ENCODE results near the gene DEAF1. TPM values are rescaled to one million over a fixed set of nuclear protein-coding genes. Genes with fewer than 3 reads are reported as not detected.

Gene DEAF1
- total RNA-seq, 1 experiment from 2014 or later, result 33.9 TPM

DNA sequence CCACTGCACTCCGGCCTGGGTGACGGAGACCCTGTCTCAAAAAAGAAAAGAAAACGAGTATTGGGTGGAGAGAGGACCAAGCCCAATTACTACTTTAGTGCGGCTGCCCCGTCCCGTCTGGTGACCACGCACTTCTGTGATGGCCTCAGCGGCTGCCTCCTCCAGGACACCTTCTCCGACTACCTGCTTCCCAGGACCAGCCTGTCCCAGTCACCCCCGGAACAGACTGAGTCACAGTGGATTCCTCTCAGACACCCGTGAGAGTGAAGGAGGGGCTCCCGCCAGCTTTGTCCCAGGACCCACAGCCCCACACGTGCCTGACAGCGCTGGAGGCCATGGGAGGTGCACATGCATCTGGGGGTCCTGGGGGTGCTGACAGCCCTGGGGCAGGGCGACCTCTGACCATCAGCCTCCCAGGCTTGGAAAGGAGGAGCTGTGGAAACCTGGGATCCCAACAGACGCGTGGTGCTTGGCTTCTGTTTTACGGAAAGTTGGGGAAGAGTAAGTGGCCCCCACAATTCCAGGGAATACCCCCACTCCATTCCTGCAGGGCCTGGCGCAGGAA lies 53.1 kb downstream of the DEAF1 start:
- no peaks in the 10 kb centered on the region for H3K9me2 ChIP-seq (ENCODE audit: insufficient read depth)
- CTCF ChIA-PET, result no interaction called here
- no peak overlapping the region for H3K27ac ChIP-seq (ENCODE audit: low read depth, low read length)
- H3K9me3 ChIP-seq (ENCODE audit: control insufficient read depth in 1 of 2, insufficient read depth in 1 of 2, low read depth in 1 of 2, low read length in 2 of 2), result no peaks in the 10 kb centered on the region
- POLR2A ChIA-PET, result no interaction called here
- no peak overlapping the region for H3K9ac ChIP-seq (ENCODE audit: low read length)
- TF ChIP-seq JUND (IDR thresholded peaks at IDR 0.05) (no peak), RAD21 (IDR thresholded peaks at IDR 0.05; ENCODE audit: low read depth) (no peak), EGR1 (IDR thresholded peaks at IDR 0.05; ENCODE audit: low read depth) (no peak)
- TF ChIP-seq, protein P1, sequence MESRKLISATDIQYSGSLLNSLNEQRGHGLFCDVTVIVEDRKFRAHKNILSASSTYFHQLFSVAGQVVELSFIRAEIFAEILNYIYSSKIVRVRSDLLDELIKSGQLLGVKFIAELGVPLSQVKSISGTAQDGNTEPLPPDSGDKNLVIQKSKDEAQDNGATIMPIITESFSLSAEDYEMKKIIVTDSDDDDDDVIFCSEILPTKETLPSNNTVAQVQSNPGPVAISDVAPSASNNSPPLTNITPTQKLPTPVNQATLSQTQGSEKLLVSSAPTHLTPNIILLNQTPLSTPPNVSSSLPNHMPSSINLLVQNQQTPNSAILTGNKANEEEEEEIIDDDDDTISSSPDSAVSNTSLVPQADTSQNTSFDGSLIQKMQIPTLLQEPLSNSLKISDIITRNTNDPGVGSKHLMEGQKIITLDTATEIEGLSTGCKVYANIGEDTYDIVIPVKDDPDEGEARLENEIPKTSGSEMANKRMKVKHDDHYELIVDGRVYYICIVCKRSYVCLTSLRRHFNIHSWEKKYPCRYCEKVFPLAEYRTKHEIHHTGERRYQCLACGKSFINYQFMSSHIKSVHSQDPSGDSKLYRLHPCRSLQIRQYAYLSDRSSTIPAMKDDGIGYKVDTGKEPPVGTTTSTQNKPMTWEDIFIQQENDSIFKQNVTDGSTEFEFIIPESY (IDR thresholded peaks at IDR 0.05; ENCODE audit: extremely low read depth, insufficient replicate concordance, low read length), result no peak
- H4K20me1 ChIP-seq (ENCODE audit: insufficient read depth), result no peaks in the 10 kb centered on the region
- intact Hi-C loops (cut with micrococcal nuclease), result no loop called here
- ATAC-seq (no peak), DNase-seq (ENCODE audit: low read depth, low spot score) (no peak)
- H3K79me2 ChIP-seq (ENCODE audit: insufficient read depth, low read length), result no peaks in the 10 kb centered on the region
- no peak overlapping the region for H2AFZ ChIP-seq (ENCODE audit: low read depth, low read length, poor library complexity, severe bottlenecking)
- H3K4me3 ChIP-seq (replicated peaks in 1 of 2; ENCODE audit: low read depth in 1 of 2, low read length in 2 of 2), result no peak overlapping the region
- RAD21 ChIA-PET (ENCODE audit: low non-redundant PET in 1 of 2, low total read pairs in 2 of 2, uncharacterized antibody in 2 of 2, unreplicated experiment in 2 of 2), result no interaction called here
- no TSS peak for BruUV-seq (replicated peaks)
- H3K36me3 ChIP-seq (ENCODE audit: control insufficient read depth in 1 of 2, insufficient read depth in 2 of 2, low read length in 2 of 2), result no peaks in the 10 kb centered on the region; a peak in 1 of 4 replicates
- H3K27me3 ChIP-seq (ENCODE audit: insufficient read depth, low read length), result no peaks in the 10 kb centered on the region
- no peaks in the 10 kb centered on the region for H3K4me1 ChIP-seq (ENCODE audit: control insufficient read depth in 1 of 2, insufficient read depth in 2 of 2, low read length in 2 of 2)
- no peak overlapping the region for H3K4me2 ChIP-seq (ENCODE audit: low read length)

DNA sequence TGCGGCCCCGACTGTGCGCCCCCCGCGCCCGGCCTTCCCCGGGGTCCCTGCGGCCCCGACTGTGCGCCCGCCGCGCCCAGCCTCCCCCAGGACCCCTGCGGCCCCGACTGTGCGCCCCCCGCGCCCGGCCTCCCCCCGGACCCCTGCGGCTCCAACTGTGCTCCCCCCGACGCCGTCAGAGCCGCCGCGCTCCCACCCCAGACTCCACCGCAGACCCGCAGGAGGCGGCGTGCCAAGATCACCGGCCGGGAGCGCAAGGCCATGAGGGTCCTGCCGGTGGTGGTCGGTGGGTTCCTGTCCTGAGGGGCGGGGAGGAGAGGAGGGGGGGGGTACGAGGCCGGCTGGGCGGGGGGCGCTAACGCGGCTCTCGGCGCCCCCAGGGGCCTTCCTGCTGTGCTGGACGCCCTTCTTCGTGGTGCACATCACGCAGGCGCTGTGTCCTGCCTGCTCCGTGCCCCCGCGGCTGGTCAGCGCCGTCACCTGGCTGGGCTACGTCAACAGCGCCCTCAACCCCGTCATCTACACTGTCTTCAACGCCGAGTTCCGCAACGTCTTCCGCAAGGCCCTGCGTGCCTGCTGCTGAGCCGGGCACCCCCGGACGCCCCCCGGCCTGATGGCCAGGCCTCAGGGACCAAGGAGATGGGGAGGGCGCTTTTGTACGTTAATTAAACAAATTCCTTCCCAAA lies 54.9 kb downstream of the DEAF1 start:
- BruUV-seq (replicated peaks), result no TSS peak
- Histone ChIP-seq H3K36me3 (ENCODE audit: control insufficient read depth in 1 of 2, insufficient read depth in 2 of 2, low read length in 2 of 2) (no peaks in the 10 kb centered on the region; a peak in 1 of 4 replicates), H3K4me3 (replicated peaks in 1 of 2; ENCODE audit: low read depth in 1 of 2, low read length in 2 of 2) (no peak overlapping the region), H3K4me1 (ENCODE audit: control insufficient read depth in 1 of 2, insufficient read depth in 2 of 2, low read length in 2 of 2) (no peaks in the 10 kb centered on the region), H2AFZ (ENCODE audit: low read depth, low read length, poor library complexity, severe bottlenecking) (no peak overlapping the region), H3K79me2 (ENCODE audit: insufficient read depth, low read length) (no peaks in the 10 kb centered on the region), H4K20me1 (ENCODE audit: insufficient read depth) (no peaks in the 10 kb centered on the region), H3K9me2 (ENCODE audit: insufficient read depth) (no peaks in the 10 kb centered on the region), H3K9me3 (ENCODE audit: control insufficient read depth in 1 of 2, insufficient read depth in 1 of 2, low read depth in 1 of 2, low read length in 2 of 2) (no peaks in the 10 kb centered on the region), H3K27me3 (ENCODE audit: insufficient read depth, low read length) (no peaks in the 10 kb centered on the region), H3K27ac (ENCODE audit: low read depth, low read length) (no peak overlapping the region), H3K9ac (ENCODE audit: low read length) (no peak overlapping the region), H3K4me2 (ENCODE audit: low read length) (no peak overlapping the region)
- ChIA-PET CTCF (no interaction called here), POLR2A (no interaction called here), RAD21 (ENCODE audit: low non-redundant PET in 1 of 2, low total read pairs in 2 of 2, uncharacterized antibody in 2 of 2, unreplicated experiment in 2 of 2) (no interaction called here)
- TF ChIP-seq RAD21 (IDR thresholded peaks at IDR 0.05; ENCODE audit: low read depth) (no peak), POLR2A (IDR thresholded peaks at IDR 0.05; ENCODE audit: borderline replicate concordance, extremely low read depth, insufficient read depth, insufficient read length) (no peak), ZNF274 (IDR thresholded peaks at IDR 0.05; ENCODE audit: low read depth, low read length) (no peak), EZH2phosphoT487 (IDR thresholded peaks at IDR 0.05; ENCODE audit: borderline replicate concordance) (no peak)
- TF ChIP-seq, protein P2, sequence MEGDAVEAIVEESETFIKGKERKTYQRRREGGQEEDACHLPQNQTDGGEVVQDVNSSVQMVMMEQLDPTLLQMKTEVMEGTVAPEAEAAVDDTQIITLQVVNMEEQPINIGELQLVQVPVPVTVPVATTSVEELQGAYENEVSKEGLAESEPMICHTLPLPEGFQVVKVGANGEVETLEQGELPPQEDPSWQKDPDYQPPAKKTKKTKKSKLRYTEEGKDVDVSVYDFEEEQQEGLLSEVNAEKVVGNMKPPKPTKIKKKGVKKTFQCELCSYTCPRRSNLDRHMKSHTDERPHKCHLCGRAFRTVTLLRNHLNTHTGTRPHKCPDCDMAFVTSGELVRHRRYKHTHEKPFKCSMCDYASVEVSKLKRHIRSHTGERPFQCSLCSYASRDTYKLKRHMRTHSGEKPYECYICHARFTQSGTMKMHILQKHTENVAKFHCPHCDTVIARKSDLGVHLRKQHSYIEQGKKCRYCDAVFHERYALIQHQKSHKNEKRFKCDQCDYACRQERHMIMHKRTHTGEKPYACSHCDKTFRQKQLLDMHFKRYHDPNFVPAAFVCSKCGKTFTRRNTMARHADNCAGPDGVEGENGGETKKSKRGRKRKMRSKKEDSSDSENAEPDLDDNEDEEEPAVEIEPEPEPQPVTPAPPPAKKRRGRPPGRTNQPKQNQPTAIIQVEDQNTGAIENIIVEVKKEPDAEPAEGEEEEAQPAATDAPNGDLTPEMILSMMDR (IDR thresholded peaks at IDR 0.05 in 2 of 3, conservative IDR thresholded peaks at IDR 0.05 in 1 of 3; ENCODE audit: borderline replicate concordance in 1 of 3, insufficient read depth in 1 of 3, low read depth in 2 of 3, low read length in 2 of 3), result no peak
- no peak for DNase-seq (ENCODE audit: low read depth, low spot score)
- intact Hi-C loops (cut with micrococcal nuclease), result no loop called here
- no peak for ATAC-seq

Measured in HCT116 (cell line).